Stimulated activated CD4-positive, alpha-beta T cell treated with anti-CD3 and anti-CD28 coated beads, Interleukin-1b, Interleukin-23, amount 100 ng/mL, for 4 hours (primary cell): ENCODE data around the gene AIG1.
"Not testable (repeated sequence)": the region's sequence is repeated elsewhere in the genome, so short reads cannot be mapped to it uniquely, and the experiment has no call there.

Experiments used
- DNase-seq, 2 donors: peaks; one replicate each; pipeline ENCODE4 v3.0.0-alpha.2; 2020; ENCODE audit warnings: low read depth in 2 of 2

AIG1 gene

DNA sequence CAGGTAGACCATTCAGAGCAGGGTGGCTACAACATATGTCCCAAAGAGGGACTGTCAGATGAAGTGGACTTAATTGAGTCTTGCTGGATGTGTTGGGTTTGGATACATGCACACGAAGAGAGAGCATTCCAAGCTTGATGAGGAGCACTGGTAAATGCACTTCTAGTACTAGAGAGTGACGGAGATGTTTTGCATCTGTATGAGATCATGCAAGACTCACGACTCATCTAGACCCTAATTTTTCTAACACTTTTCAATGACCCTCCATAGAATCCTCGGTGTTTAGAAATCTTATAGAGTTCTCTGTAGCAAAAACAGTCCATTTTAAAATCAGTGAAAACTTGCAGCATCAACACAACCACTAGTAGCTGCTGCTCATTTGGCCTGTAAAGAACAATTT, 4.8 kb upstream of the AIG1 start:
- DNase-seq: no peak

DNA sequence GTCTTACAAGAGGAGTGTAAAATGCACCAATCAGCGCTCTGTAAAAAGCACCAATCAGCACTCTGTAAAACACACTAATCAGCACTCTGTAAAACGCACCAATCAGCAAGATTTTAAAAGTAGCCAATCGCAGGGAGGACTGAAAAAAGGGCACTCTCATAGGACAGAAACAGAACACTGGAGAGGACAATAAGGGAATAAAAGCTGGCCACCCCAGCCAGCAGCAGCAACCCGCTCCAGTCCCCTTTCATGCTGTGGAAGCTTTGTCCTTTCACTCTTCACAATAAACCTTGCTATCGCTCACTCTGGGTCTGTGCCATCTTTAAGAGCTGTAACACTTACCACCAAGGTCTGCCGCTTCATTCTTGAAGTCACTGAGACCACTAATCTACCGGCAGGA, 1.7 kb upstream of the AIG1 start:
- no peak for DNase-seq

DNA sequence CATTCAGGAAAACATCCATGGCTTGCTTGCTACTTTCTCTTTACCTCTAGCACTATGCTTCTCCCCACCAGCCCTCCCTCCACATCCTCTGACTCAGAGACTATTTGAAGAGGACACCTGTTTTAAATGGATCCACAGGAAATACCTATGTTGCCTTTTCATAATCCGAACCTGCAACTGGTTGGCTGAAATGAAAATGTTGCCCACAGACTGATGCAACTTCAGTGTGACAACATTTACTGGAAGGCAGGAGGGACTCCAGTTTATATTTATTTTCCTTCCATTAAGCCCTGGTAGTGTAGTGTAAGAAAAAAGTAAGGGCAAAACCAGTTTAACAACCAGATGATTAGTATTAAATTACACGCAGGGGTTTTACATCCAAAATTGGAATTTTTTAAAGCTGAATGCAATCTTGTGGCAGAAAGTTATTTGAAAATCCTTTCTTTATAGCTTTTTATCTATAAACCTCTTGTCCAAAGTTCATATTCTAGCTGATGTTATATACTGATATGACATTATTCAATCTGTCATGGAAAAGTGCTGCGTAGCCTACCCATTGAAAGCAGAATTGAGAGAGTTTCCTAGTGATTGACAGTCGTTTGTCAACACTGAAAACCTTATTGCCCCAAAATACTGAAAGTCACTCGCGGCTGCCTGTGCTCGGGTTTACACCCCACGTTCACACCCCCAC, 881 bp upstream of the AIG1 start:
- DNase-seq: no peak

DNA sequence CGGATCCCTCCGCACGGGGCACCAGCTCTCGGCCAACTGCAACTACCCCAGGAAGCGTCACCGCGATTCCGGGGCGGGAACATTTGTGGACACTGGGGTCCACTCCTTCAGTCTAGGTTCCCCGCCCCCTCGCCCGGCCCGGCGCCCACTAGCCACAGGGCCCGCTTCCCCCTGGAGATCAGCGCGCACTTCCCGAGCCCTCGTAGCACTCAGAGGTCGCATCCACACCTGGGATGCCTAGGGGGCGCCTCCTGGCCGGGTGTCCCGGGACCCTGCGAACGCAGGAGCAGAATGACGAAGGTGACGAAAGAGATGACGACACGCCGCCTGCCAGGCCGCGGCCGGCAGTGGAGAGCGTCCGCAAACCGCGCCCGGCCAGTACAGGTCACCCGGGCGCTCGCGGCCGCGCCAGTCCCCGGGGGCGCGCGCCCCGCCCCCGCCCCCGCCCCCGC, 309 bp upstream of the AIG1 start:
- peak; percentile 42 to 46 for DNase-seq

DNA sequence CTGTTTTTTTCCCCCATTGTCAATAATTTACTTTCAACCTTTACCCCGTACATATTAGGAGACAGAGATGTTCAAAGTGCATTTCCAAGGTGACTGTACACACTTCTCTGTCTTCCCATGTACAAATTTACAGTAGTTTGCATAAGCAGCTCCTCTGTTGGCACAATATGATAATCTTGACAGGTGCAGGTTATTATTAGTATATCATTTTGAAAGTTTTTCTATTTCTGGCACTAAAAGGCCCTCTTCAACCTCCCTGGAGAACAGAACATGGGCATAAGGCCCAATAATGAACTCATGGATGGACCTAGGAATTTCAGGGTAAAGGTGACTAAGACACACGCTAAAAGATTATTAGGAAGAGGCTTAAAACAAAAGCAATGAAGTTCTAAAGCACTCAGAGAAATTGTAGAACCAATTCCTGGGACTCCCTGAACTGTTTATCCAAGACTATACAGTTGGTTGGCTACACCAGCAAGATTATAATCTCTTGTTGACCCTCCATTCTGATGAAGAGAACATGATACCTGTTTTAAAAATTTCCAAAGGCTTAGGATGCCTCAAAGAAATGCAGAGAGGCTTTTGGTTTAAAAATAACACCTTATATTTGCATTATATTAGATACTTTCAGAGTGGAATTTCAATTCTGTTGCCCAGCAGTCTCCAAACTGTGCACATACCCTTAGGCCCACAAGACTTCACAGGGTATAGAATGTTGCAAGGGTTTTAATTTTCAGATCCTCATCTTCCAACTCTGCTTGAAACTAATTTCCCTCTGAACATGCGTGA, 1.1 kb downstream of the AIG1 start:
- DNase-seq: no peak

DNA sequence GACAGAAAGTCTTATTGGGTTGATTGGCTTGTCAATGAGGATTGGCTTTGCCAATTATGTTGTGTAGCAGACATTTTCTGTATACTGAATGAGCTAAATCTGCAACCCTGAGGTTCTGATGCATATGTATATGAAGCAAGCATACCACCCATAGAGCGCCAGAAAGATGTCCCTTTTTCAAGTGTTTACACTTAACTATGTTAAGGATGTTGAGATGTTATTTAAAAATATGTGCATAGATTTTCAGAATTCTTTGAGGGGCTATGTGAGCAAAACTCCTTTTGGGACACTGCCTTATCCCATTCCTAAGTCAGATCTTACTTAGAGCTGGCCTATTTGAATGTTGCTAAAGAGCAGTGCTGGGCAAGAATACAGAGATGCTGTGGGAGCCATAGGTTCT, 1.9 kb downstream of the AIG1 start:
- no peak for DNase-seq

DNA sequence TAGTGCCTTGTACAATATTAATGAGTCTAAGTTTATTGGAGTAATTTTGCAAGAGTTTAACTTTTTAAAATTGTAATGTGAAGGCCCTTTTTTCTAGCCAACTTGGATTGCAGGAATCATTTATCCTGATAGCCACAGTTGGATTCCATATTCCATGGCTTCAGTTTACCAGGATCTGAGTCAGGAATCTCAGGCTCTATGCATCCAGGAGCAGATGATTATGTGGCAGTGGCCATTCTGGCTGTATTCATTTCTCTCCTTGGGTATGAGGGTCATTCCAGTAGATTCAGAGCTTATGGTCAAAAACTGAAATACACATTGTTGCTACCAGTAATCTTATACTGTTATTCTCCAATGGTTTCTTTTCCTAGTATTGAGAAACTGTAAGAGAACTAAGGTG, 2.9 kb downstream of the AIG1 start:
- no peak for DNase-seq

DNA sequence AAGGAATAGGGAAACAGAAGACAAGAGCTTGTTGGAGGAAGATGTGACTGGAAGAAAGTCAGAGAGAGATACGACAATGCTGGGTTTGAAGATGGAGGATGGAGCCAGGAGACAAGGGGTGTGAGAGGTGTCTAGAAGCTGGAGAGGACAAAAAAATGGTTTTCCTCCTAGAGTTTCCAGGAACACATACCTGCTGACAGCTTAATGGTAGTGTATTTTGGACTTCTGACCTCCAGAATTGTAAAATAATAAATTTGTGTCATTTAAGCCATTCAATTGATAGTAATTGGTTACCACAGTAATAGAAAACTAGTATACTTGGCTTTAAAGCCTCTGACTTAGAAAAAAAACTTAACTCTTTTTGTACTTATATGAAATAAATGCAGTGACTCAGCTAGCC, 3.6 kb downstream of the AIG1 start:
- DNase-seq: no peak

DNA sequence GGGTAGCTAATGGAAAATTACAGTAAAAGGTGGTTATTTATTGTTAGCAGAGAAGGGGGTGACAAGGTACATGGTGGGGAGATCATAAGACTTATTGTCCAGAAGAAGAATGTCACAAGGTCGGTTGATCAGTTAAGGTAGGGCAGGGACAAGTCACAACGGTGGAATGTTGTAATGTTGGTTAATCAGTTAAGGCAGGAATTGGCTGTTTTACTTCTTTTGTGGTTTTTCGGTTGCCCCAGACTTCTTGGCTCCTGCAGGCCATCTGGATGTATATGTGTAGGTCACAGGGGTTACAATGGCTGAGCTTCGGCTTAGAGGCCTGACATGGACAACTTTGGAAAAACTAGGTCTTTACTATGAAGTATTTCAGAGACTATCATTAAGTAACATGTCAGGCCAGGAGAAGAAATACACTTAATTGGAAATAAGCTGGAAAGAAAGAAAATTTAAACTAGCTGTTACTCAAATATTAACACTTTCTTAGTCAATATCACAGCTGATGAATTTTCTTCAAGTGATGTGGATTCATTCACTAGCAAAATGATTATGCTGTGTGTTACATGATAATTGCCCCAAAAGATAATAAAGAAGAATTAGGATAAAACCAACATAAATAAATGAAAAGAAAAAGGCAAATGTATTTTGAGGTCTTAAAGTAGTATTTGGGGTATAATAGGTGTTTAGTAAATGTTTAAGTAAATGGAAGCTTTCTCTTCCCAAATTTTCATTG, 4.4 kb downstream of the AIG1 start:
- DNase-seq: no peak

DNA sequence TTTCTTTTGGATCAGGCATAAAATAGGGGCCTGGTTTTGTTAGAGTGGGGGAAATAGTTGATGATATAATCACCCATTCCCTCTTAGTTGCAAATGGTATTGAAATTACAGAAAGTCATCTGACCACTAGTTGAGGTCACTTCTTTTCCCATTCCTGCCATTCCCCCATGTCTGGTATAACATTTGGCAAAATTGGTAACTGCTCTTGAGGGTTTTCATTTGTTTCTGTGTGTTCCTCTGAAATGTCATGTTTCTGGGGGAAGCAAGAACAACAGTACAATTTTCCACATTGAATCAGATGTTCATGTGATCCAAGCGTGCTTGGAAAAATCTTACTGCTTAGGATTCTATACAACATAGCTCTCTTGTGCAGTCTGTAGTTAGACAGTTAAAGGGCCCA, 7.3 kb downstream of the AIG1 start:
- no peak for DNase-seq

DNA sequence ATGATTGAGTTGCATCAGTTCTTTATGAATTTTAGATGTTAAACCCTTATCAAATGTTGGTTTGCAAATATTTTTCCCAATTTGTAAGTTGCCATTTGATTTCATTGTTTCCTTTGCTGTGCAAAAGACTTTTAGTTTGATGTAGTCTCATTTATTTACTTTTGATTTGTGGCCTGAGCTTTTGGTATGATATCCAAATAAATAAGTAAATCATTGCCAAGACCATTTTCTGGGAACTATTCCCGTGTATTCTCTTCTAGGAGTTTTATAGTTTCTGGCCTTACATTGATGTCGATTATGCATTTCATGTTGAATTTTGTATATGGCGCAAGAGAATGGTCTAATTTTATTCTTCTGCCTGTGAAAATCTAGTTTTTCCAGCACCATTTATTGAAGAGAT, 13.4 kb downstream of the AIG1 start:
- DNase-seq: no peak

DNA sequence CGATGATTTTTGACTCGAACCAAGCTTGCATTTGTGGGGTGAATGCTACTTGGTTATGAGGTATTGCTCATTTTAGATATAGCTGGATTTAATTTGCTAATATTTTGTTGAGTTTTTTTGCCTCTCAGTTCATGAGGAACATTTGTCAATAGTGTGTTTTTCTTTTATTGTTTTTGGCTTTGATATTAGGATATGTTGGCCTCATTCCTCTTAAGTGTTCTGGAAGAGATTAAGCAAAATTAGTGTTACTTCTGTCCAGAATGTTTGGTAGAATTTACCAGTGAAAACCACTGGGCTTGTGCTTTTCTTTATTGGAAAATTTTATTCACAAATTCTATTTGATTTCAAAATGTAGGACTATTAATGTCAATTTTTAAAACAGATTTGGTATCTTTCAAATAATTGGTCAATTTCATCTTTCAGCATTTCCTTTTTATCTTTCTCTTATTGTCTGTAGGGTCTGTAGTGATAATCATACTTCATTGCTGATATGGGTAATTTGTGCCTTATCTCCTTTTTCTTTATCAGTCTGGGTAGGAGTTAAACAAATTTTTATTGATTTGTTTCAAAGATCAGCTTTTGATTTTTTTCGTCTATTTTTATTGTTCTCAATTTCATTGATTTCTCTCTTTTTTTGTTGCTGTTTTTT, 14.1 kb downstream of the AIG1 start:
- DNase-seq: no peak

DNA sequence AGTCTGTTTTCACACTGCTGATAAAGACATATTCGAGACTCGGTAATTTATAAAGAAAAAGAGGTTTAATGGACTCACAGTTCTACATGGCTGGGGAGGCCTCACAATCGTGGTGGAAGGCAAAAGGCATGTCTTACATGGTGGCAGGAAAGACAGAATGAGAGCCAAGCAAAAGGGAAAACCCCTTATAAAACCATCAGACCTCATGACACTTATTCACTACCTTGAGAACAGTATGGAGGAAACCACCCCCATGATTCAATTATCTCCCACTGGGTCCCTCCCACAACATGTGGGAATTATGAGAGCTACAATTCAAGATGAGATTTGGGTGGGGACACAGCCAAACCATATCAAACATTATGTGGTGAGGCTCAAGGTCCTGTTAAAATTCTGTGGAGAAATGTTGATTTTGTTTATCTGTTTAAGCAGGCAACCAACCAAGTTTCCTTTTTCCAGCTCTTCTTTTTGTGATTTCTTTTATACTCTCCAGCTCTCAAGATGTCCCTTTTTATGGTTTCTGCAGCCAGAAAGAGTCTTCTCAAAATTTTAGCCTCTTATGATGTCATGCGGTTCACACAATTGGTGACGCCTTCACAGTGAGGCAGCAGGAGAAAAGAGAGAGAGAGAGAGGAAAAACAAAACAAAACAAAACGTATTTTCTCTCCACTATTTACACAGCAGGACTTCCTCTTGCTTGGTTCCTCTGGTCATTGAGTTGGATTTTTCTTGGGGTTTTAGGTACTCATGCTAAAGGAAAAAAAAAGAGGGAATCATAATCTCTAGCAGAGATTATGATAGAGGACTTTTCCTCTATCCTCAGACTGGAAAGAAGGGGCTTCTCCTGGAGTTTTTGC, 18.0 kb downstream of the AIG1 start:
- DNase-seq: no peak

DNA sequence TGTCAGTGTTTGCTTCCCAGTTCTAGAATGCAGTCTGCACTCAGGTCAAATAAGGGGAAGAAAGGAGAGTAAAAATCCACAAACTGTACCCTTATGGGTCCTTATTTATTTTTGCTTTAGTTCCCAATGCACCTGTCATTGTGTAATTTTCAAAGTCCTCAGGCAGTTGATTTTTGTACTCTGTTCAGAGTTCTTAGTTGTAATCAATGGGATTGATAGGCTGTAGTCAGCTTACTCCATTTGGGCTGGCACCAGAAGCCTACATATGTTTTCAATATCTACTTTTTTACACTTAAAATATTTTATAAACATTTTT, 18.6 kb downstream of the AIG1 start:
- no peak for DNase-seq

DNA sequence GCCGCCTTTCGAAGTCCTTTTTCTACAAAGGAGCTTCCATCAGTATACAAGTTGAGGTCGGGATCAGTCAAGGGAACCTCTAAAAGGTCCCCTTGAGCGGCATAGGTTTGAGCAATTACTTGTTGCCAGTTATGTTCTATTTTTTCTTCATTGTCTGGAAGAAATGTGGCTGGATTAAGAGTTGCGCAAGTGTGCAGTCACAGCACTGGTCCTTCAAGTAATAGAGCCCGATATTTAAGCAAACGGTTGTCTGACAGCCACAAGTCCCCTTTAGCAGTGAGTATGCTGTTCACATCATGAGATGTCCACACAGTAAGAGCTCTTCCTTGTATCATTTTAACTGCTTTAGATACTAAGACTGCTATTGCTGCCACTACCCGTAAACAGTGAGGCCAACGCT, 21.6 kb downstream of the AIG1 start:
- DNase-seq: not testable (repeated sequence)

DNA sequence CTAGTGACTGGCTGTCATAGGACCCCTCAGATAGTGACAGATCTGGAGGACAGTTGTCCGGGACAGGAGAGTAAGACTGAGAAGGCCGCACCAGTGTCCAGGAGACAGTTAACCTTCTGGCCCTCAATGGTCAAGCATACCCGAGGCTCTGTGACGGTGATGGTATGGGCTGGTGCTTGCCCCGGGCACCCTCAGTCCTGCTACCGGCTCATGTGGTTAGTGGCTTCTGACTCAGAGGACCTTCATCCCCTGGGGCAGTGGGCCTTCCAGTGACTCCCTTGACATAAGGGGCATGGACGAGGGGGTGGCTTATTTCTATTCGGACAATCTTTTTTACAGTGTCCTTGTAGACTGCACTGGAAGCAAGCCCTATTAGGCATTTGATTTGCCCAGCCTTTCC, 23.3 kb downstream of the AIG1 start:
- not testable (repeated sequence) for DNase-seq

DNA sequence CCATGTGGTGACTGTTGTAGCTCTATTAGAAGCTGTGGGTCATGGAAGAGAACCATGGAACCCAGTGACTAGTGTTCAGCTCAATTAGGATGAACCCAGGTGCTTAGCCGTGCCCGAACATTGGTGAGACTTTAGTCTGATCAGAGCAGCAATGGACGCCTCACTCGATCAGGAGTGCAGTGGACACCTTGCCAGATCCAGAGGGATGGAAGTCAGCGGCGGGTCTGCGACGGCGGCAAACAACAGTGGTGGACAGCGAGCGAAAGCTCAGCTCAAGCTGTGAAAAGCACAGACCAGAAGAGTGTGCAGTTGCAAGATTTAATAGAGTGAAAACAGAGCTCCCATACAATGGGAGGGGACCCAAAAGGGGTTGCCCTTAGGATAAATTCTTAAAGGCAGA, 26.6 kb downstream of the AIG1 start:
- not testable (repeated sequence) for DNase-seq

DNA sequence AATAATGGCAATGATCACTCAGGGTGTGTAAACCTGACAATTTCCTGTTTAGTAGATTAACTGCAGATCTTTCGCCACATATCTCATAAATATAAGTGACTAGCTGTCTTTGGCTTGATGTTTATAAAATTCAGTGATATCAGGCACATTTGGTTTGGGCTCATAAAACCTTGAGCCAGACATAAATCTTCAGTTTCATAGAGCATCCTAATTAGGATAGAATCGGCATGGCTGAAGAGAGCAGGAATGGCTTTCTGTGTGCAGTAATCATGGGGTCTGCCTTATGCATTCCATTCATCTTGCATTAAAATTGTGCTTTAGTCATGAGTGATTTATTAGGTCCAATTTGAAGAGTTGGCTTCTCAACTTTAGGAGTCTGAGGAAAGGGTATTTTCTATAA, 27.2 kb downstream of the AIG1 start:
- DNase-seq: no peak

DNA sequence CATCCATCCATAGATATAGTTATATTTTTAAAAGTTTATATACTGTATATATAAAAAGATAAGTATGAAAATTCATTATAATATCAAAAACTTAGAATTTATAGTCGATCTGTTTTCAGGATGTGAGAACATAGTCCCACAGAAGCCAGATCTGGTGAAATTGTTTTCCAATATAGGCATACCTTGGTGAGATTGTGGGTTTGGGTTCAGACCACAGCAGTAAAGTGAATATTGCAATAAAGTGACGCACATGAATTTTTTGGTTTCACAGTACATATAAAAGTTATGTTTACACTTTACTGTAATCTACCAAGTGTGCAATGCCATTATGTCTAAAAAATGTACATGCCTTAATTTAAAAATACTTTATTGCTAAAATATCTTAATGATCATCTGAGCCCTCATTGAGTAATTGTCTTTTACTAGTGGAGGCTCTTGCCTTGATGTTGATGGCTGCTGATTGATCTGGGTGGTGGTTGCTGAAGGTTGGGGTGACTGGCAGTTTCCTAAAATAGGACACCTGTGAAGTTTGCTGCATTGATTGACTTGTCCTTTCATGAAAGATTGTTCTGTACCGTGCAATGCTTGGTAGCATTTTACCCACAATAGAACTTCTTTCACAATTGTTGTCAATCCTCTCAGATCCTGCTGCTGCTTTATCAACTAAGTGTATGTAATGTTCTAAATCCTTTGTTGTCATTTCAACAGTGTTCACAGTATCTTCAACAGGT, 29.8 kb downstream of the AIG1 start:
- no peak for DNase-seq

DNA sequence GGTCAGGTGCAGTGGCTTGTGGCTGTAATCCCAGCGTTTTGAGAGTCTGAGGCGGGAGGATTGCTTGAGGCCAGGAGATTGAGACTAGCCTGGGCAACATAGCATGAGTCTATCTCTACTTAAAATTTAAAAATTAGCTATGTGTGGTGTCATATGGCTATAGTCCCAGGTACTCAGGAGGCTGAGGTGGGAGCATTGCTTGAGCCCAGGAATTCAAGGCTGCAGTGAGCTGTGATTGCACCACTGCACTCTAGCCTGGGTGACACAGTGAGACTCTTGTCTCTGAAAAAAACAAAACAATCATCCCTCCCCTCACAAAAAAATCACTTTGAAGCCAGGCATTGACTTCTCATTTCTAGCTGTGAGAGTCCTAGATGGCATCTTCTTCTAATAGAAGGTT, 32.1 kb downstream of the AIG1 start:
- DNase-seq: no peak

DNA sequence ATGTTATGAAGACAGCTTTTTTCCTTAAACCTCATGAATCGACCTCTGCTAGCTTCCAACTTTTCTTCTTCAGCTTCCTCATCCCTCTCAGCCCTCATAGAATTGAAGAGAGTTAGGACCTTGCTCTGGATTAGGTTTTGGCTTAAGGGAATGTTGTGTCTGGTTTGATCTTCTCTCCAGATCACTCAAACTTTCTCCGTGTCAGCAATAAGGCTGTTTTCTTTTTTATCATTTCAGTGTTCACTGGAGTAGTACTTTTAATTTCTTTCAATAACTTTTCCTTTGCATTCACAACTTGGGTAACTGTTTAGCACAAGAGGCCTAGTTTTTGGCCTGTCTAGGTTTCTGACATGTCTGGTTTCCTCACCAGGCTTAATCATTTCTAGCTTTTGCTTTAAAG, 32.6 kb downstream of the AIG1 start:
- DNase-seq: no peak
